Fibroblast of skin of right biceps (primary cell): ENCODE results near the gene SLC16A3.

Experiments used
- DNase-seq: peaks from one replicate; pipeline ENCODE4 v3.0.0-alpha.2; 2013

SLC16A3 gene

DNA sequence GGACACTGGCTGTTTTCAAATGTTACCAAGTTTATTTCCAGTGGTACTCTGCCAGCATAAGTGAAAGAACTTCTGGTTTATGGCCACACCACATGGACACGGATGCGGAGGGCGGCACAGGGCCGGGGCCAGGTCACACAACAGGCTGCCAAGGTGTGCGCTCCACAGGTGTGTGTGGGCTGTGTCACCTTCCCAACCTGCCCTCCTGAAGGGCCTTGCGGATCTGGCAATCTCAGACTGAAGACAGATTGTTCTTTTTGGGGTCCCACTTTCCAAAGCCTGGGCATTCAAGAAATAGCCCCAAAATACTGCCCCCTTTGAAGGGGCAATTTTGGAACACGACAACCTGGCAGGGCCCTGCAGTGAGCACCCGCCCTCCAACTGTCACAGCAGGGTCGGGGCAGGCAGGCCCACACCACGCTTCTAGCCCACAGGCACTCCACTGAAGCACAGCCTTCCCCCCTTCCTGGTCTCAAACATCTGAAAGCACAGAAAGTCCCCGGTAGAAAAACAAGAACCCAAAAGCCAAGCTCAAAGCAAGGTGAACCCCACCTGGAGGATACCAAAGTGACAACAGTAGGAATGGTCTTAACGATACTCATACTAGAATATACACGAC is 41.1 kb downstream of the SLC16A3 start:
- no peak for DNase-seq

DNA sequence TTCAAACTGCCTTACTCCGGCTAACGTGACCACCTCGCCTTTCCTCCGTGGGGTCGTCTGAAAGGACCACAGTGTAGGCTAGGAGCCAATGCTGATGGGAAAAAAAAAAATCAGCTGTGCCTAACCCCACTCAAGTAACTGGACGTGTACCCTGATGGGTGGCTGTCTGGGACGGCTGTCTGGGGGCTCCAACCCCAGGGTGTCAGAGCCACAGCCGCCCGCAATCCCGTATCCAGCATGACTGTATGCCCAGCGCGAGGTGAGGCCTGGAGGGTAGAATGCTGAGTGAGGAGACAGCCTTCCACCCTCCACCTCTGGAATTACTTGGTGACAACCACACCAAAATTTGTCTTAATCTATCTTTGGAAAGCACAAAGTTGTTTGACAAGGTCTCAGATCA is 41.8 kb downstream of the SLC16A3 start:
- DNase-seq = no peak

DNA sequence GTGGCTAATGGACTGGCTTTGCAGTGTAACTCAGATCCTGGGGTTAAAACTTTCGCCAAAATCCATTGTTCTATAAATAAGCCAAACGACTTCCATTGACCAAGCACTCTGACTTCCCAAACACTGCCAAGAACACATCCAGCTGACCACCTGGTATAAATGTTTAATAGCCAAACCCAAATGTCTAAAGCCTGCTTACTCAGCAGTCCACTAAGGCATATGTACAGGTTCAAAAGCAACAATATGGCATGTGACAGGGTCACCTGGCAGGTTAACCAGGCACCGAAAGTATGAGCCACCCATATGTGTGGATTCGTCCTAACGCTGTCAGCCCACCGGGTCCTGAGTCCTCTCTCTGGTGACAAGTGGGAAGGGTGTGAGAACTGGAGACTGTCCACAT is 42.6 kb downstream of the SLC16A3 start:
- DNase-seq = no peak

DNA sequence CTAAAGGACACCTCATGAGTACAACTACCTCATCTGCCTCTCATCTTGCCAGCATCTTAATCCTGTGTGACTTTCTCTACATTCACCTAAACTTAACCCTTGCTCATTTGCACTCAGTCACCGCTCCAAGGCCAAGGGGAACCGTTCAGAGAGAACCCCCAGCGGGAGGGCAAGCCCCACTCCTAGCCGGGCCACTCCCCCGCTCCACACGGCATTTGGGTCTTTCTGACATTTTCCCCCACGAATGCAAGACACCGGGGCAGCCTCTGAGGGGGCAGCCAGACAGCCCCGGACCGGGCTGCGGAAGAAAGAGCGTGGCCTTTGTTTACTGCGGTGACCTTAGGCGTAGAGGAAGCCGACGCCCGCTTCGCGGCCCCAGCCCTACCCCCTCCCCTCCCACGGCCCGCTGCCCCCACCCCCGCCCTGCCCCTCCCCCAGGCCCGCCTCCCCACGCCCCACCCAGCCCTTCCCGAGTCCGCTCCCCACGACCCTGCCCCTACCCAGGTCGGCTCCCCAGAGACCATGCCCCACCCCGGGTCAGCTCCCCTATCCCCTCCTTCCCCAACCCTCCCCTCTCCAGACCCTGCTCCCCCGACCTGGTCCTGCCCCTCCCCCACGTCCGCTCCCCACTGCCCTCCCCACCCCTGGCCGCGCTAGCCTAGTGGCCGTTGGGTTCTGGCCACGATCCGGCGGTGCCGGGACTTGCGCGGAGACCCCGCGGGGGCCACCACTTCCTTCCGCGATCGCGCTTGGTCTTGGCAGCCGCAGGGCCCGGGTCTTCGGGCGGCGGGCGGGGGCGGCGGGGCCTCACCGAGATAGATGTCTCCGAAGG is 43.9 kb downstream of the SLC16A3 start:
- DNase-seq = no peak

DNA sequence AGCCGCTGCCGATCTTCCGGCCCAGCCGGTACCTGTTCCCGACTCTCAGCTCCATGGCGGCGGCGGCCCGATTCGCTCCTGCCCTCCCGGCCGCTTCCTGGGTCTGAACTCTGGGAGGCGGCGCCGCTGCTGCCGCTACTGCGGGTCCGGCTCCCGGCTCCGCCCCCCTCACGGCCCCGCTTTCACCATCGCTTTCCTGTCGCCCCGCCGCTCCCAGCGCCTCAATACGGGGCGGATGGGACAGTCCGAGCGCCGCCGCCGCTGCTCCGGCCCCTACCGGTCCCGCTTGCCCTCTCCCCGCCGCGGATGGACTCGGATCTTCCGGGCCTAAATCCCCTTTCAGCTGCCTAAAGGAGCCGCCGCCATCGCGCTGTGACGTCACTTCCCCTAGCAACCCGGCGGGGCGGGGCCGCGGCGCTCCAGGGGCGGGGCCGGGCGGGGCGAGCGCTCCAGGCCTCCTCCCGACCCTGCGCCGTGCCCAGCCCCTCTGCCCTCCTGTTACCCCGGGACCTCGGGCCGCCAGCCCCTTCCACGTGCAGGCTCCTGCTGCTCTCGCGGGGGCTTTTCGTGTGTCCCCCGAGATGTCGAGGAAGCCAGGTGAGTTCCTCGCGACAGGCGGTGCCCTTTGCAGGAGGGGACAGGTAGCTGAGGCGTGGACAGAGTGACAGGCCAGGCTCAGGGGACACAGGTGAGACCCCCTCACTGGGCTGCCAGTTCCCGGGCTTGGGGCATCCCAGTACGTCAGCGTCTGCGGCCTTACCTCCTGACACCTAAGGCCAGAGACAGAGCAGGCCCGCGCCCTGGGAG is 44.7 kb downstream of the SLC16A3 start, which contains the start of gene CSNK1D:
Gene CSNK1D (minus strand): TSS at position 374 of the 807 bp plus-strand sequence. CDS start 319 bp downstream, at position 55.
- DNase-seq = peak; percentile 85

DNA sequence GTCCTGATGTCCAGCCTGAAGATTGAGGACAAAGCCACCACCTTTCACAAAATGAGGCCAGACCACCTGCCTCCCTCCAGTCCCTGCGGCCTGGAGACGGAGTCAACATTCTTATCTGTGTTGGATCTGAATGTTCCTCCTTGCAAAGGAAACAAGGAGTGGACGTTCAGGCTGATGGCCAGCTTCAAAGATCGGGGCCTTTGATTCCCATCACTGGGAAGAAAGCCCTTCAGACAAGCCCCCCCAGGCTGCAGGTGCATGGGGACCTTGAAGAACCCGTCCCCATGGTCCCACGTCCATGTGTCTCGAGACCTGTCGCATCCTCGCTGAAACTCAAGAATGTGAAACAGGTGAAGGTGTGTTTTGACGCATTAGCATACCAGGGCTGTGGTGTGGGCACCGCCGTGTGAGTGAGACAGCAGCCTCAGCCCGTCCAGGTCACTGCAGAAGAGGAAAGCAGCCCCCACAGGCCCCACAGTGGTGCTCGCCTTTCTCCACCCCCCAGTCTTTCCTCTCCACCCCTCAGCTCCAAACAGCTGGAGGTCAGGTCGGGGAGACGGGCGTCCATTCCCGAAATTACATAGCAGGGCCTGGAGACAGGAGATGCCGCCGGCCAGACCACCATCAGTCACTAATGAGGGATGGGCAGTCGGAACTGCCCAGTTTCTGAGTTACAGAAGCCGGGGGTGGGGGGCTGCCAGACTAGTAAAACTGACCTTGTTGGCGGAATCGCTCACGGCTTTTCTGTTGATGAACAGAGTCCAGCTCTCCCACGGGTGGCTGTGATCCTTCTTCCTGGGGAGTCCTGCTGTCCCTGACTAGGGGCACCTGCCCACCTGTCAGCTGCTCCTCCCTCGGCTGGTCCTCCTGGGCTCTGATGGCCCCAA is 45.5 kb downstream of the SLC16A3 start:
- DNase-seq = no peak

DNA sequence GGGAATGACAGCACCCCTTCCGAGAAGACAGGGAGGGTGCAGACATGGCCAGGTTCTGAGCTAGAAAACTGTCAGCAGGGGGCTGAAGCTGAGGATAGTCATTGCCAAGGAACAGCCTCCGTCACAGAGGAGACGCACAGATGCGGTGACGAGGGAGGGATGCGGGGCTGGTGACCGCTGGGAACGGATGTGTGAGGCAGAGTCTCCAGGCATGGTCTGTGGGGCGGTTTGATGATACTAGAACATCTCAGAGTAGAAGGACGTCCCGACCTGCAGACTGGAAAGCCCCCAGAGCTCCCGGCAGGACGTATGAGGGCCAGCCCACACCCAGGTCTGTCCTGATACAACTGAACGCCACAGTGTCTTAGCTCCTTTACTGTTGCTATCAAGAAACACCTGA is 46.5 kb downstream of the SLC16A3 start:
- no peak for DNase-seq

DNA sequence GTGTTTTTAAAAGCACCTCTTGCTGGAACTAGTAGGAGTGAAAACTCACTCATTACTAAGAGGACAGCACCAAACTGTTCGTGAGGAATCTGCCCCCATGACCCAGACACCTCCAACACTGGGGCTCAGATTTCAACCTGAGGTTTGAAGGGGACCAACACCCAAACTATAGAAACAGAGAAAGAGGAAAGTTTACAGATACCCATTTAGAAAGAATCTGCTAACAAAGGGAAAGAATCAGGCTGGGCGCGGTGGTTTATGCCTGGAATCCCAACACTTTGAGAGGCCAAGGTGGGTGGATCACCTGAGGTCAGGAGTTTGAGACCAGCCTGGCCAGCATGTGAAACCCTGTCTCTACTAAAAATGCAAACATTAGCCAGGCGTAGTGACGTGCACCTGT is 48.1 kb downstream of the SLC16A3 start:
- DNase-seq = no peak

DNA sequence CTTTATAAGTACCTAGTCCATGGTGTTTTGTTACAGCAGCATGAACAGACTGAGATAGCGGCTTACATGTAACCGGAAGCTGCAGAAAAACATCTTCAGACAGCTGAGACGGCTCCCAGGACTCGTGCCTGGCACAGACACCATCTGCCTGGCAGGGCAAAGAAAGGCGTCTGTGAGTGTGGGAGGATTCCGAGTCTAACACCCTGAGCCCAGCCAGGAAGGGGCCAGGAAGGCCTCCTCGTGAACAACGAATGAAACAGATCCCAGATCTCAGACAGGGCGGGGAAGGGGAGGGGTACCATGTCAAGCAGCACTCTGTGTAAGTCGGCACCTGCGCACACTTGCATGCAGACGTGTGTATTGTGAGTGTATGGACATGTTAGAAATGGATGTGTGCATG is 49.0 kb downstream of the SLC16A3 start:
- DNase-seq = no peak

DNA sequence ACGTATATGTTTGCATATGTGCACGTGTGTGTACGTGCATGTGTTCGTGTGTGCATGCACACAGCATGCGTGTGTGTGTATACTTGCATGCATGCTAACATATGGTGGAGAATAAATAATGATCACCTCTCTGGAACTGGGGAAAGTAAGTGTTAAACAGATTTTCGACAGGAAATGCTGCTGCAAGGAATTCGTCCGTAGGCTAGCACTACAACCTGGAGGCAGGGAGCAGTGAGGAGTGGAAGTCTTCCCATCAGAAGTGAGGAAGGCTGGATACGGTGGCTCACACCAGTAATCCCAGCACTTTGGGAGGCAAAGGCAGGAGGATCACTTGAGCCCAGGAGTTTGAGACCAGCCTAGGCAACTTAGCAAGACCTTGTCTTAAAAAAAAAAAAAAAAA is 49.5 kb downstream of the SLC16A3 start:
- no peak for DNase-seq

DNA sequence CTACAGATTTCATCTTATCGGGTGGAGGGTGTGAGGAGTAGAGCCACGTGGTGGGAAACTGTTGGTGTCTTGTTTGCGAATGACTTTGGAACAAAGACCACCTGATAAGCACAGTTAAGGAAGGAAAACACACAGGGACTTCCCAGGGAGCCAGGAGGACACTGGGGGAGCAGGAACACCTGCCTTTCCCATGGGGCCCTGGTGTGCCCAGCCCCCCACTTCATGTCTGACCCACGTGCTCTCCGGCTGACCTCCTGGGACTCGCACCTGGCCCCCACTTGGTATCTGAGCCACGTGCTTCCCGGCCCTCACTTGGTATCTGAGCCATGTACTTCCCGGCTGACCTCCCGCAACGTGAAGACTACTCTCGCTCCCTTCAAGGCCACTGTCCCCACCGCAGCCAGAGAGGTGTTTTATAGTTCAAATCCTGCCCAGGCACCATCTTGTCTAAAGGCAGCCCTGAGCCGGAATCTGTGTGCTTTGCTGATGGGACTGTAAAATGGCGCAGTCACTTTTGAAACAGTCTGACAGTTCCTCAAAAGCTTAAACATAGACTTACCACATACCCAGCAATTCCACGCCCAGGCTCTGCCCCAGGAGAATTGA is 50.0 kb downstream of the SLC16A3 start:
- no peak for DNase-seq

DNA sequence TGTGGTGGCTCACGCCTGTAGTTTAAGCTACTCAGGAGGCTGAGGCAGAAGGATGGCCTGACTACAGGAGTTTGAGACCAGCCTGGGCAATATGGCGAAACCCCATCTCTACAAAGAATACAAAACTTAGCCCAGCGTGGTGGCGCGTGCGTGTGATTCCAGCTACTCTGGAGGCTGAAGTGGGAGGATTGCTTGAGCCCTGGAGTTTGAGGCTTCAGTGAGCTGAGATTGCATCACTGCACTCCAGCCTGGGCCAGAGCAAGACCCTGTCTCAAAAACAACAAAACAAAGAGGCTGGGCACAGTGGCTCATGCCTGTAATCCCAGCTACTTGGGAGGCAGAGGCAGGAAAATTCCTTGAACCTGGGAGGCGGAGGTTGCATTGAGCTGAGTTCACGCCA is 51.7 kb downstream of the SLC16A3 start:
- DNase-seq = no peak

DNA sequence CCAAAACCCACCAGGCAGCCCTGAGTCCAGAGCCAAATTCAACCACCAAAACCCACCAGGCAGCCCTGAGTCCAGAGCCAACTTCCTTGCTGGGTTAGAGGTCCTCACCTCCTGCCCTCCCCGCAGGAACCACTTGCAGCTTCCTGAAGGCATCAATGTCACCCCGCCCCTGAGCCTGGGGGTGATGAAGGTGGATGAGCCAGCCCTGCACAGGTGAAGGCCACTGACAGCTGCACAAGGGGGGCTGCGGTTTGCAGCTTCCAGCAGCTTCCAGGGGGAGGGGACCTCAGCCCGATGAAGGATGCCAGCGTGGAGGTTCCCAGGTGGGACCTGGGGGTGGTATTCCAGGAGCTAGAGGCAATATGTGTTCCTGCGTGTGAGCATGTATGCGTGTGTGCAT is 52.2 kb downstream of the SLC16A3 start:
- DNase-seq = no peak

DNA sequence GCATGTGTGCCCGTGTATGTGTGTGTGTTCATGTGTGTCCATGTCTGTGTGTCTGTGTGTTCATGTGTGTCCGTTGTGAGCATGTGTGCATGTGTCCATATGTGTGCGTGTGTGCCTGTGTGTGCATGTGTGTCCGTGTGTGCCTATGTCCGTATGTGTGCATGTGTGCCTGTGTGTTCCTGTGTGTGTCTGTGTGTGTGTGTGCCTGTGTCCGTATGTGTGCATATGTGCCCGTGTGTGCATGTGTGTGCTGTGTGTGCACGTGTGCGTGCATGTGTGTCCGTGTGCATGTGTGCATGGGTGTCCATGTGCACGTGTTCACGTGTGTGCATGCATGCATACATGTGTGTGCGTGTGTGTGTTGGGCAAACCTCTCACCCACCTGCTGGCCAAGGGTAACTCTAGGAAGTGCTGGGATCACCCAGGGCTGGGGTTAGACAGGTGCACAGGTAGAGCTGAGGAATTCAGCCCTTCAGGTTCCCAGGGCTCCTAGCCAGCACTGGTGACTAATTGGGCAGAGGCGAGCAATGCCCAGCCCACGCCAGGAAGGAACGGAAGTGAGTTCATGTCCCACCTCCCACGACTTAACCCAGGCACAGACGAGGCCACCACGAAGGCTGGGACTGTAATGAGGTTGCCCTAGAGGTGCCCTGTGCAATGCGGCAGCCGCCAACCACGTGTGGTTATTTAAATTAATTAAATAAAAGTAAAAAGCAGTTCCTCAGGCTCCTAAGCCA is 52.8 kb downstream of the SLC16A3 start:
- DNase-seq = no peak

DNA sequence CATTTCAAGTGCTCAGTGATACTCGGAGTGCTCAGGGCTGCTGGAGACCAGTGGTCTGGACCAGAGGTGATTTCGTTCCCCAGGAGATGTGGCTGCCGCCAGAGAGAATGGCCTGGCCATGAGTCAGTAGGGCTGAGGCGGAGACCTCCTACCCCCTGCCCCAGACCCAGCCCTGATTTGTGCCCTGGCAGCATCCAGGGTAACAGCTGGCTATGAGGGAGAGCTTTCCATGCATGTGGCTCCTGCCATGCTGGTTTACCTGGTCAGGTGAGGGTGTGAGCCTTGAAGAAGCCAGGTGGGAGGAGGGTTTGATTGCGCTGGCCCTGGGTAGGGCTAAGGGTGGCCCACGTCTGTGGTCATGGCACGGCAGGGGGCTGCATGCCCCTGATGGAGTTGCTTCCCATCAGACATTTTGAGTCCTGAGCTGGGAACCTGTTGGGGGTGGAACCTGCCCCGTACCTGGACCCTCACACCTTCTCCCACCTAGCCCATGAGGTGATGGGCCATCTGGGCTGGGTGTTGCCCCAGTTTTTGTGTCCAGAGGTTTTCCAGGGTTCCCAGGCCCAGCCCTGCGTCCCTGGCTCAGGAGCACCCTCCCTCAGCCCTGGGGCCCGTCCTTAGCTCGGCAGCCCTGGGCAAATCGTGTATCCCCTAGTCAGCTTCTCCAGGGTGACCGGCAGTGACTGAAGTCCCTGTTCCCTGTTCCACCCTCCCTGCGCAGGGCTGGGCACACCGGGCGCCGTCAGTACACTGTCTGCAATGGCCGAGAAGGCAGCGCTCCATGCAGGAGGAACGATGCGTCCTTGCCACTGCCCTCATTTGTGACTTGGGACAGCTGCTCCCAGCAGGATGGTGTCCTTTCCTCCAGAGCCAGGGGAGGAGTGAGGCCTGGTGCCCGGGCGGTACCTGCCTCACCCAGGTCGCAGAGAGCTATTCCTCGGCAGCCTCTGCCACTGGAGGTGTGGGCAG is 53.7 kb downstream of the SLC16A3 start:
- no peak for DNase-seq

DNA sequence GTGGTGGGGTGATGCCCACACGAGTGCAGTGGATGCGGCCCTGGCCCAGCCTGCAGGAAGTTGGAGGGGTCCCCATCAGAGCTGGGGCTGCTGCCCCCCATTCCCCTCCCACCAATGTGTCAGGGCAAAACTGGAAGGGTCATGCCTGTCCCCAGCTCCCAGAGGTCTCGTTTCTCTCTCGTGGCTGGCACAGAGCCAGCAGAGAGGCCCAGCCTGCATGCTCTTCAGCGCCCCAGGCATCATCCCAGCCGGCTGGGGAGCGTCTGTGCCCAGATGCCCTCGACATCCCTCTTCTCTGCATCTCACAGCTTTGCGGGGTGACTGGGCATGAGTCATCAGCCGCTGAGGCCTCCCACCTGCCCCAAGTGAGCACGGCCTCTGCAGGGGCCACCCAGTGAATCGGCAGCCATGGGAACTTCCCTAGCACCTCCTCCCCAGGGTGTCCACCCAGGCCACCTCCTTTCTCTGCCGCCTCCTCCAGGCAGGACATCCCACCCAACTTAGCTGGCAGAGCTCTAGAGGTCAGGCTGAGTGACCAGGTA is 54.4 kb downstream of the SLC16A3 start:
- peak; percentile 54 for DNase-seq

DNA sequence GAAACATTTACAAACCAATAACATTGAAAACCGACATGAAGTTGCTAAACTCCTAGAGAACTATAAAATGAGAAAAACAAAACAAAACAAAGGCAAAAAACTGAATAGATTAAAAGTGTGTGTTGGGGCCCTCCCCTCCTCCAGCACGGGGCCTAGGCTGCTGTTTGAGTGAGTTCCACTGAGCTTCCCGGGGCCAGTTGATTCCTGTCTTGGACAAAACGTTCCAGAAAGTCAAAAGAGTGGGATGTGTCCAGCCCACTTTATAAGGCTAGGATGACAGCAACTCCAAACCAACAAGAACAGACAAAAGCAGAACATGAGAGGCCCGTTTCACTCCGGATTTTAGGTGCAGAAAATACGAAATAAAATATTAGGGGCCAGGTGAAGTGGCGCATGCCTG is 56.3 kb downstream of the SLC16A3 start:
- DNase-seq = no peak

DNA sequence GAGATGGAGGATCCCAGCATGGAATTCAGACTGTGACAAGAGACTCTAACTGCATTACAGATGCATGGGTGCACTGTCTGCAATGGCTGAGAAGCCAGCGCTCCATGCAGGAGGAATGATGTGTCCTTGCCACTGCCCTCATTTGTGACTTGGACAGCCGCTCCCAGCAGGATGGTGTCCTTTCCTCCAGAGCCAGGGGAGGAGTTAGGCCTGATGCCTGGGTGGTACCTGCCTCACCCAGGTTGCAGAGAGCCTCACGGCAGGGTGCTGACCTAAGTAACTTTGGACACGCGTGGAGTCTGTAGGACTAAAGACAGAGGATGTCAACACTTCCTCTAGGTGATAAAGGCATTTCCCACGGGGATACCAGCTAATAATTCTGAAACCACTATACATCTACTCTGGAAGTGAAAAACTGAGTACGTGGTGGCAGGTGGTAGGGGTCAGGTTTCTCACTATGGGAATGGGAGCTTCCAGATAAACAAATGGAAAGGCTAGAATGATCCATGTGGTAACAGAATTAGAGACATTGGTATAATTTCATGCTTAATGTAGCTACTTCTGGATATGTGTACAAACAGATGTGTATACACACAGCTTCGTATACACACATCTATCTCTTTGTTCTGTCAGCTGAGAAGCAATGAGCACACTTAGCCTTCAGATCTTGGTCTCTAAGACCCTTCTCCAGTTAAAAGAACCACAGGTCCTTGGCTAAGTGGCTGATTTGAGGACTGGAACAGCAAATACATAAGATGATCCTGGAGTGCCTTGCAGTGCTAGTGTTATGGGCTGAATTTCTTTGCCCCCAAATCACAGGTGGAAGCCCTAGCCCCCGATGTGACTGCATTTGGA is 58.4 kb downstream of the SLC16A3 start:
- no peak for DNase-seq
